Activated B cell treated with CpG ODN at 0.5 μM for 24 hours (primary cell): ENCODE data around the gene SORCS1. TPM values are rescaled to one million over a fixed set of nuclear protein-coding genes. Genes with fewer than 3 reads are reported as not detected.

ENCODE experiments used
- ATAC-seq: fragments of 200-7000 bp; cut with Tn5 transposase; one replicate; pipeline ENCODE4 v1.10.0; 2021; ENCODE audit warnings: low read depth, mild to moderate bottlenecking, moderate library complexity
- CTCF ChIA-PET: fragments of 350-600 bp; sonication (Branson Sonifier 250); formaldehyde crosslinking; loops from one replicate; lab custom pipeline; 2021; ENCODE audit warnings: antibody characterized with exemption; lab: Charles Lee
- POLR2A ChIA-PET: fragments of 350-600 bp; sonication (Branson Sonifier 250); formaldehyde crosslinking; loops from one replicate; lab custom pipeline; 2021; ENCODE audit warnings: antibody characterized with exemption; lab: Charles Lee
- DNase-seq: peaks from one replicate; pipeline ENCODE4 v3.0.0; 2022
- H3K27ac Mint-ChIP-seq: one replicate; pipeline ENCODE4 v1.8.0; 2020; ENCODE audit warnings: mixed read lengths
- H3K27me3 Mint-ChIP-seq: one replicate; pipeline ENCODE4 v1.8.0; 2021; ENCODE audit warnings: mixed read lengths
- H3K36me3 Mint-ChIP-seq: one replicate; pipeline ENCODE4 v1.8.0; 2021; ENCODE audit warnings: low read depth, mixed read lengths
- H3K4me1 Mint-ChIP-seq: one replicate; pipeline ENCODE4 v1.8.0; 2021; ENCODE audit warnings: mixed read lengths
- H3K4me3 Mint-ChIP-seq: one replicate; pipeline ENCODE4 v1.8.0; 2020; ENCODE audit warnings: mild to moderate bottlenecking, mixed read lengths
- H3K9me3 Mint-ChIP-seq: one replicate; pipeline ENCODE4 v1.8.0; 2020; ENCODE audit warnings: mixed read lengths
- CTCF ChIP-seq: fragments of 200-600 bp; IDR thresholded peaks from one replicate; pipeline ENCODE4 v1.8.0; 2022; ENCODE audit warnings: antibody characterized with exemption, mild to moderate bottlenecking
- intact Hi-C: fragments of 100-400 bp; cut with micrococcal nuclease; formaldehyde crosslinking; loops from one replicate; pipeline ENCODE4 v1.15.1; 2024
- total RNA-seq: library from RNA; stranded (reverse); gene quantifications from 2 replicates; pipeline ENCODE4 v1.2.3, GENCODE V29; 2022

The SORCS1 gene
- total RNA-seq, 1 donor from 2014 or later: not detected

GRCh38 chr10:106592396-106592795, 572.1 kb downstream of the SORCS1 start:
- Mint-ChIP-seq H3K4me1 (no peaks in the 10 kb centered on the region), H3K27ac (no peak overlapping the region), H3K9me3 (no peaks in the 10 kb centered on the region), H3K27me3 (no peaks in the 10 kb centered on the region), H3K36me3 (no peaks in the 10 kb centered on the region), H3K4me3 (no peak overlapping the region)
- no peak for DNase-seq
- CTCF ChIA-PET: no interaction called here
- POLR2A ChIA-PET: no interaction called here
- no peak for TF ChIP-seq CTCF
- ATAC-seq: no peak
- intact Hi-C loops: no loop called here

DNA sequence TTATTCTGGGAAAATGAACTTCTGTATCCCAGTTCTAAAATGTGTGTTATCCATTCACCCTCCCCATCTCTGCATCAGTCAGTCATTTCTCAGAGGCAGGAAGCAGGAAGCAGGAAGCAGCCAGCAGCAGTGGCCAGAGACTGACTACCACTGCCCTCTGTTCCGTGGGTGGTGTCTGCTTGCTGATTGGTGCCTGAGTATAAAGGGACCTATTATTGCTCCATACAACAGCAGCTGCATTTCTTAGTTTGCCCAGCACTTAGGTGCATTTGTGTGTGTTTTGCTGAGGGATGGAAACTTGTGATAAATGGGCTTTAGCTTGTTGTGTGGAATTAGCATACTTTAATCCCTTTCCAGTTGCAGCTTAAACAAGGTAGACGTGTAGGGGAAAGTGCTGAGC, 582.2 kb downstream of the SORCS1 start:
- H3K36me3 Mint-ChIP-seq: no peaks in the 10 kb centered on the region
- H3K4me3 Mint-ChIP-seq: no peak overlapping the region
- intact Hi-C loops: no loop called here
- no peak for ATAC-seq
- POLR2A ChIA-PET: no interaction called here
- DNase-seq: no peak
- no peaks in the 10 kb centered on the region for H3K27me3 Mint-ChIP-seq
- no peaks in the 10 kb centered on the region for H3K4me1 Mint-ChIP-seq
- H3K9me3 Mint-ChIP-seq: peaks cover 2% of the 10 kb centered on the region
- no peak overlapping the region for H3K27ac Mint-ChIP-seq
- no peak for TF ChIP-seq CTCF
- CTCF ChIA-PET: no interaction called here

GRCh38 chr10:106577756-106578155, 586.8 kb downstream of the SORCS1 start:
- Mint-ChIP-seq H3K27me3 (no peaks in the 10 kb centered on the region), H3K4me3 (no peak overlapping the region), H3K27ac (no peak overlapping the region), H3K9me3 (no peaks in the 10 kb centered on the region), H3K4me1 (no peaks in the 10 kb centered on the region), H3K36me3 (no peaks in the 10 kb centered on the region)
- intact Hi-C loops: no loop called here
- CTCF ChIA-PET: no interaction called here
- DNase-seq: no peak
- no peak for ATAC-seq
- TF ChIP-seq CTCF: no peak
- POLR2A ChIA-PET: no interaction called here

- Mint-ChIP-seq H3K27ac (no peak overlapping the region), H3K9me3 (no peaks in the 10 kb centered on the region), H3K36me3 (no peaks in the 10 kb centered on the region), H3K4me3 (no peak overlapping the region), H3K4me1 (no peaks in the 10 kb centered on the region), H3K27me3 (no peaks in the 10 kb centered on the region)
- ChIA-PET POLR2A (no interaction called here), CTCF (no interaction called here)
- ATAC-seq (no peak), DNase-seq (no peak)
- TF ChIP-seq CTCF: no peak
- intact Hi-C loops: no loop called here
These were observed 587.2 kb downstream of the SORCS1 start for GRCh38 chr10:106577266-106577665.

DNA sequence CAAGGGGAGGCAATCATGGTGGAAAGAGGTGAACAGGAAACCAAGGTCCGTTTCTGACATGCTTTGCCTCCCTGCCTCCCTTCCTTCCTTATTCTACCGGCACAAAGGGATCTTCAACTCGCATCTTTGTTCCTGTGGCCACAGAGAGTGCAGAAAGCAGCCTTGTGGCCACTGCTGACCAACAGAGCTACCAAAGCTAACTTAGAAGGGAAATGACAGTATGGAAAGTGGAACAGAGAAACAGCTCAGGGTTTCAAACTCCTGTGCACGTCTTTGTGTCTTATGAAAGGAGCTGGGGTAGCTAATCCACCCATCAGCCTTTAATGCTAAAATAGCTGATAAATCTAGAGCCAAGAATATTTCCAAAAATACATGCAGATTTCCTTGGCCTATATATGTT, 588.0 kb downstream of the SORCS1 start:
- no peaks in the 10 kb centered on the region for H3K27me3 Mint-ChIP-seq
- DNase-seq (no peak), ATAC-seq (no peak)
- CTCF ChIA-PET: no interaction called here
- intact Hi-C loops: no loop called here
- TF ChIP-seq CTCF: no peak
- H3K27ac Mint-ChIP-seq: no peak overlapping the region
- H3K4me3 Mint-ChIP-seq: no peak overlapping the region
- no peaks in the 10 kb centered on the region for H3K36me3 Mint-ChIP-seq
- H3K4me1 Mint-ChIP-seq: no peaks in the 10 kb centered on the region
- POLR2A ChIA-PET: no interaction called here
- no peaks in the 10 kb centered on the region for H3K9me3 Mint-ChIP-seq
